GM04504 (cell line): ENCODE results near the gene SIGLEC7.

ENCODE experiments used
- DNase-seq: peaks from one replicate; pipeline ENCODE4 v3.0.0-alpha.2; 2012; ENCODE audit warnings: low read depth

Gene SIGLEC7

GRCh38 chr19:51169283-51169918, 27.3 kb downstream of the SIGLEC7 start:
- DNase-seq: peak; percentile 30

GRCh38 chr19:51172223-51172622, 30.1 kb downstream of the SIGLEC7 start:
- DNase-seq: no peak

GRCh38 chr19:51173681-51174080, 31.6 kb downstream of the SIGLEC7 start:
- DNase-seq: no peak

GRCh38 chr19:51179256-51179655, 37.2 kb downstream of the SIGLEC7 start:
- DNase-seq: no peak

- DNase-seq: no peak
Measured at GRCh38 chr19:51181377-51181912, 39.3 kb downstream of the SIGLEC7 start.

- no peak for DNase-seq
Measured at GRCh38 chr19:51181913-51182419, 39.9 kb downstream of the SIGLEC7 start.

- DNase-seq: no peak
Measured at GRCh38 chr19:51183629-51184028, 41.5 kb downstream of the SIGLEC7 start.

- DNase-seq: no peak
Measured at GRCh38 chr19:51185069-51185867, 43.2 kb downstream of the SIGLEC7 start.

- DNase-seq: no peak
Measured at GRCh38 chr19:51185868-51186215, 43.7 kb downstream of the SIGLEC7 start.

- DNase-seq: no peak
Measured at GRCh38 chr19:51186323-51186722, 44.2 kb downstream of the SIGLEC7 start.

- DNase-seq: no peak
Measured at GRCh38 chr19:51187395-51188226, 45.5 kb downstream of the SIGLEC7 start.

- no peak for DNase-seq
Measured at GRCh38 chr19:51188227-51188559, 46.1 kb downstream of the SIGLEC7 start.

- no peak for DNase-seq
Measured at GRCh38 chr19:51192689-51193088, 50.6 kb downstream of the SIGLEC7 start.

- no peak for DNase-seq
Measured at GRCh38 chr19:51194527-51195315, 52.6 kb downstream of the SIGLEC7 start.

GRCh38 chr19:51195316-51195586, 53.1 kb downstream of the SIGLEC7 start:
- DNase-seq: no peak

GRCh38 chr19:51195616-51196015, 53.5 kb downstream of the SIGLEC7 start:
- DNase-seq: no peak

- no peak for DNase-seq
Measured at GRCh38 chr19:51196181-51196580, 54.1 kb downstream of the SIGLEC7 start.

GRCh38 chr19:51198641-51199040, 56.5 kb downstream of the SIGLEC7 start:
- DNase-seq: no peak

GRCh38 chr19:51200071-51200666, 58.1 kb downstream of the SIGLEC7 start:
- DNase-seq: no peak

- no peak for DNase-seq
Measured at GRCh38 chr19:51201712-51202111, 59.6 kb downstream of the SIGLEC7 start.
